ENCODE results near the gene FSIP1.

Gene FSIP1

DNA sequence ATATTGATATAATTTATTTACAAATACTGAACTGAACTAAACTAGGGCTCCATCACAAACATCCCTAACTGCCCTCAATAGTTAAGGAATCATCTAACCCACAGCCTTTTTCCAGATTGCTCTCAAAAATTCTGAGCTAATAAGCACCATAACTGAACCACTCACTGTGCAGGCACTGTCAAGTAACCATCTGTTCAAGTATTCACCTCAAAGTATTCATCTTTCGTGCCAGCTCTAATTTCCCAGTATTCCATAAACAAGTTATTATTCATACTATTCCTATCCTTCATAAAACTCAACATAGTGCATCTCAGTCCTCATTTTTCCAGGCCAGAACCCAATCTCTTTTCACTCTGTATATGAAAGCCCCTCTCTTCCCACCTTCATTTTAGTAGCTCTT lies 160.7 kb downstream of the FSIP1 start:
- Histone ChIP-seq H3K4me3 (ENCODE audit: low read length) (no peak overlapping the region), H3K27ac (ENCODE audit: low read depth, low read length) (no peak overlapping the region), H3K4me2 (ENCODE audit: low read length) (no peak overlapping the region), H3K79me2 (ENCODE audit: control insufficient read depth, low read length) (no peaks in the 10 kb centered on the region), H3K9me2 (replicated peaks; ENCODE audit: control insufficient read depth, low read length) (no peaks in the 10 kb centered on the region), H4K20me1 (ENCODE audit: control insufficient read depth, insufficient read depth, low read depth, low read length) (no peaks in the 10 kb centered on the region), H3F3A (ENCODE audit: control insufficient read depth, insufficient read depth) (no peaks in the 10 kb centered on the region), H3K9me3 (ENCODE audit: control insufficient read depth, insufficient read depth, low read length) (no peaks in the 10 kb centered on the region), H3K36me3 (ENCODE audit: control insufficient read depth, low read length) (no peaks in the 10 kb centered on the region), H3K4me1 (ENCODE audit: control insufficient read depth, low read length) (no peaks in the 10 kb centered on the region), H3K27me3 (ENCODE audit: control insufficient read depth, low read length) (0 out of 2 replicates have a peak, but pooled peaks cover 2% of the 10 kb centered on the region)
- TF ChIP-seq EZH2phosphoT487 (IDR thresholded peaks at IDR 0.05; ENCODE audit: borderline replicate concordance, low read length) = no peak
- TF ChIP-seq, protein P1, sequence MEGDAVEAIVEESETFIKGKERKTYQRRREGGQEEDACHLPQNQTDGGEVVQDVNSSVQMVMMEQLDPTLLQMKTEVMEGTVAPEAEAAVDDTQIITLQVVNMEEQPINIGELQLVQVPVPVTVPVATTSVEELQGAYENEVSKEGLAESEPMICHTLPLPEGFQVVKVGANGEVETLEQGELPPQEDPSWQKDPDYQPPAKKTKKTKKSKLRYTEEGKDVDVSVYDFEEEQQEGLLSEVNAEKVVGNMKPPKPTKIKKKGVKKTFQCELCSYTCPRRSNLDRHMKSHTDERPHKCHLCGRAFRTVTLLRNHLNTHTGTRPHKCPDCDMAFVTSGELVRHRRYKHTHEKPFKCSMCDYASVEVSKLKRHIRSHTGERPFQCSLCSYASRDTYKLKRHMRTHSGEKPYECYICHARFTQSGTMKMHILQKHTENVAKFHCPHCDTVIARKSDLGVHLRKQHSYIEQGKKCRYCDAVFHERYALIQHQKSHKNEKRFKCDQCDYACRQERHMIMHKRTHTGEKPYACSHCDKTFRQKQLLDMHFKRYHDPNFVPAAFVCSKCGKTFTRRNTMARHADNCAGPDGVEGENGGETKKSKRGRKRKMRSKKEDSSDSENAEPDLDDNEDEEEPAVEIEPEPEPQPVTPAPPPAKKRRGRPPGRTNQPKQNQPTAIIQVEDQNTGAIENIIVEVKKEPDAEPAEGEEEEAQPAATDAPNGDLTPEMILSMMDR (IDR thresholded peaks at IDR 0.05; ENCODE audit: low read depth, low read length, poor library complexity, severe bottlenecking) = no peak

DNA sequence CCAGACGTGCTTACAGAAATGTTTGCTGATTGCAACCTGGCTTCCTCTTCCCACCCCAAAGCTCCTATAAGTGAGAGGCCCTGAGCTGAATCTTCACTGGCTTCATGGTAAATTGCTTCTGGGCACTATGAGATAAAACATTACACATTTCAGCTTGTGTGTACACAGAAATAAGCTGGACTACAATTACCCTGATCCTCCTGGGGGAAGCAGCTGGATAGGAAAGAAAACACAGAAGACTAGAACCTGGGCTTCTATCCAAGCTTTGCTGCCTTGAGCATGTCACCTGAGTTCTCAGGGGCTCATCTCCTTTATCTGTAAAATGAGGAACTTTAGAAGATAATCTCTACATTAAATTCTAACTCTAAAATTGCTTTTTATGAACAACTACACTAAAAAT lies 161.4 kb downstream of the FSIP1 start:
- Histone ChIP-seq H3K4me2 (ENCODE audit: low read length) (no peak overlapping the region), H3K79me2 (ENCODE audit: control insufficient read depth, low read length) (no peaks in the 10 kb centered on the region), H3K9me3 (ENCODE audit: control insufficient read depth, insufficient read depth, low read length) (no peaks in the 10 kb centered on the region), H3K36me3 (ENCODE audit: control insufficient read depth, low read length) (no peaks in the 10 kb centered on the region), H3K27me3 (ENCODE audit: control insufficient read depth, low read length) (0 out of 2 replicates have a peak, but pooled peaks cover 2% of the 10 kb centered on the region), H3K4me1 (ENCODE audit: control insufficient read depth, low read length) (no peaks in the 10 kb centered on the region), H4K20me1 (ENCODE audit: control insufficient read depth, insufficient read depth, low read depth, low read length) (no peaks in the 10 kb centered on the region), H3F3A (ENCODE audit: control insufficient read depth, insufficient read depth) (no peaks in the 10 kb centered on the region), H3K4me3 (ENCODE audit: low read length) (no peak overlapping the region), H3K9me2 (replicated peaks; ENCODE audit: control insufficient read depth, low read length) (no peaks in the 10 kb centered on the region), H3K27ac (ENCODE audit: low read depth, low read length) (no peak overlapping the region)
- TF ChIP-seq EZH2phosphoT487 (IDR thresholded peaks at IDR 0.05; ENCODE audit: borderline replicate concordance, low read length) = no peak
- TF ChIP-seq, protein P1 (IDR thresholded peaks at IDR 0.05; ENCODE audit: low read depth, low read length, poor library complexity, severe bottlenecking) = no peak

DNA sequence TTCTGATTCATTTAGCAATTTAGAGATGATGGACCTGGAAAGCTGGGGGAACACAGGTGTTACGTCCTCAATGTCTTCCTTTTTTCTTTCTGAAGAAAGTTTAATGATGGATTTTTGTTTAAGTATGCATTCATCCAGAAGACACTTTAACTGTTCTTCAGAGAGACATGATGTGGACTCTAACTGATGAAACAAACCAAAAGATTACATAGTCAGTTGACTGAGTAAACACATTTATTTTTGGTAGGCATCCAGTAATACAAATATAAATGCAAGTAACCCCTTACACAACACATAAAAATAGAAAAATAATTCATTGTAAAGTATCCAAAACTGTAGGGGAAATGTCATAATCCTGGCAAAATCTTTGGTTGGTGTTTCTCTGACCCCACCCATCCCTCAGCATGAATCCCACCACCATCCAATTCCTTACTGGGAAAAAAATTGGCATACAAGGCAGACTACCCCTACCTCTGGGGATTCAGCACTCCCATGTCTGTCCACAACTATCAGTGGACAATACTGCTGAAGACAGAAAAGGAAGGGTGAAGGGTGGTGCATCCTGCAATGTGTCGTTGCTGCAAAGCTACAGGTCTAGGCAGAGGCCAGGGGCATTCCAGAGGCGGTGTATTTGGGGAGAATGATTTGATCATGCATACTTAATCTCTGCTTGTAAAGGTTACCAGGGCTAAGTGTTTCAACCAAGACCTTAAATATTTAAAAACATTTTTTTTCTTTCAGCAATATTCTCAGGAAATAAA lies 164.4 kb downstream of the FSIP1 start:
- H3K9me3 ChIP-seq (ENCODE audit: control insufficient read depth, insufficient read depth, low read length) = no peaks in the 10 kb centered on the region
- H3K79me2 ChIP-seq (ENCODE audit: control insufficient read depth, low read length) = no peaks in the 10 kb centered on the region
- no peak overlapping the region for H3K27ac ChIP-seq (ENCODE audit: low read depth, low read length)
- no peak overlapping the region for H3K4me2 ChIP-seq (ENCODE audit: low read length)
- no peaks in the 10 kb centered on the region for H3K9me2 ChIP-seq (replicated peaks; ENCODE audit: control insufficient read depth, low read length)
- TF ChIP-seq, protein P1 (IDR thresholded peaks at IDR 0.05; ENCODE audit: low read depth, low read length, poor library complexity, severe bottlenecking) = no peak
- no peak for TF ChIP-seq EZH2phosphoT487 (IDR thresholded peaks at IDR 0.05; ENCODE audit: borderline replicate concordance, low read length)
- no peak overlapping the region for H3K4me3 ChIP-seq (ENCODE audit: low read length)
- 0 out of 2 replicates have a peak, but pooled peaks cover 2% of the 10 kb centered on the region for H3K27me3 ChIP-seq (ENCODE audit: control insufficient read depth, low read length)
- H4K20me1 ChIP-seq (ENCODE audit: control insufficient read depth, insufficient read depth, low read depth, low read length) = no peaks in the 10 kb centered on the region
- no peaks in the 10 kb centered on the region for H3F3A ChIP-seq (ENCODE audit: control insufficient read depth, insufficient read depth)
- H3K4me1 ChIP-seq (ENCODE audit: control insufficient read depth, low read length) = no peaks in the 10 kb centered on the region
- no peaks in the 10 kb centered on the region for H3K36me3 ChIP-seq (ENCODE audit: control insufficient read depth, low read length)

Measured in DOHH2 (cell line).